ENCODE results near the gene MORN2.

- no peak for TF ChIP-seq CTCF (IDR thresholded peaks at IDR 0.05; ENCODE audit: poor library complexity, severe bottlenecking)
- TF ChIP-seq TAF1 (IDR thresholded peaks at IDR 0.05; ENCODE audit: low read depth), result no peak
- TF ChIP-seq EZH2 (IDR thresholded peaks at IDR 0.05; ENCODE audit: borderline replicate concordance, insufficient read depth, low read length, poor library complexity, severe bottlenecking), result no peak
- no peak for TF ChIP-seq EP300 (conservative IDR thresholded peaks at IDR 0.05; ENCODE audit: poor library complexity, severe bottlenecking)
- TF ChIP-seq MXI1 (conservative IDR thresholded peaks at IDR 0.05; ENCODE audit: poor library complexity, severe bottlenecking), result no peak
- TF ChIP-seq POLR2AphosphoS5 (IDR thresholded peaks at IDR 0.05), result no peak
- TF ChIP-seq REST (IDR thresholded peaks at IDR 0.05; ENCODE audit: borderline replicate concordance), result no peak
- TF ChIP-seq RAD21 (conservative IDR thresholded peaks at IDR 0.05), result no peak
- TF ChIP-seq SMC3 (conservative IDR thresholded peaks at IDR 0.05; ENCODE audit: poor library complexity), result no peak
These were observed 54.8 kb downstream of the MORN2 start for GRCh38 chr2:38930600-38930999.
